Middle frontal gyrus (tissue), 1 donor: Measurements from ENCODE around the gene WNT3A.

ENCODE experiments used
- DNase-seq: peaks from one replicate; pipeline ENCODE4 v3.0.0-alpha.2; 2015; ENCODE audit warnings: low spot score; ENCODE audit errors: extremely low spot score

Gene WNT3A

DNA sequence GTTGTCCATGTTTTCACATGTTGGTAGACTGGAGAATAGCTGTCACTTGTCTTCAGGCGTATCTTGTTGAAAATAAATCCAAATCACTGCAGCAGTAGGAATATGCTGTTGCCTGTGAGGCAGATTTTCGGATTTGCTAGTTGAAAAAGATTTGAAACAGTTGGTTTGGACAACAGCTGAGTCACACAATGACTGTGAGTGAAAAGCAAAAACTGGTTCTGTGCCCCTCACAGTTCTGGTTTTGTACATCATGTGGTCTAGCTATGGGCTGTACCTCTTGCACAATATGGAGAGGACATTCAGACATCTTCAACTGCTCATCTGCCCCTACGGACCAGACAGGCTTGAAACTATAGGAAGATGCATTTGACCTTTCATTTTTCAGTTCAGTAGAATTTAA, 77.5 kb downstream of the WNT3A start:
- no peak for DNase-seq

DNA sequence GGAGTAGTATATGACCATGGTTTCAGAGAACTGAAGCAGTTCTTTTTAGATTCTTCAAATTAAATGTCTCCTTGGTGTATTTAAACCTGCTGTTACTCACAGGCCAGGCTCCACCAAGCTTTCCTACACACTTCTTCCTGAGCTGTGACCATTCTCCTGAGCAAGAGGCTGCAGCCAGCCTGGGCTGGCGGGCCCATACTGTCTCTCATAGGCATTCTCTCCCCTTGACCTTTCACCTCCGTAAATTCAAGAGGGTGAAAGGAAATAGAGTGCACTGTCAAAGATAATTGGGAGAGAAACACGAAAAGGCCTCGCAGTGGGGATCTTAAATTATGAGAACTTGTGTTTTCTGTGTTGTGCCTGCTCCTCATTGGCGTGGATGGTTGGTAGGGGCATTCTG, 78.0 kb downstream of the WNT3A start:
- no peak for DNase-seq

DNA sequence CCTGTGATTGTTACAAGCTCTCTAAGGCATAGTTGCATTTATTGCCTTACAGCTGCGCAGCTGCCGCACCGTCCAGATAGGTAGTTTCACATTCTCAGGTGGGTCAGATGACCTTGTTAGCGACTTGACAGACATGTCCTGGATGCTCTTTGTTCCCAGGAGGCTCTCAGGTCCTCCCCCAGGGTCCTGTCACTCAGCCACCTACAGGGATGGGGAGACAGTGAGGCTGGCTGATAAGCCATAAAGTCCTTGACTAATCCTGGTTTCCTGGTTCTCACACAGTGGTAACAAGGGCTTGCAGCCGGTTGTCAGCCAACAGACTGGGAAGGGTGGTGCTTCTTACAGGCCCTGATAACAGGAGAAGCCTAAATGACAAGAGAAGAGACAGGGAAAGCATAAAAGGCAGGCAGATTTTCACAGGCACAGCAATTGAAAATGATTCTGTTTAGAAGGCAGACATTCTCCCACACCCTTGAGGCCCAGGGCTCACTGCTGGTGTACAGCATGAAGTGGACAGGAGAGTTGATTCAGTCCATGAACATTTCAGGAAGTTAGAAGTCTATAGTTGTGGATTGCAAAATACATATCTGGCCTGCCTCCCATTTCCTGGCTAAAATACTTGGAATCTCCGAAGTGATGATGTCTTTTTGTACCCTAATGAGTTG, 78.6 kb downstream of the WNT3A start:
- no peak for DNase-seq

DNA sequence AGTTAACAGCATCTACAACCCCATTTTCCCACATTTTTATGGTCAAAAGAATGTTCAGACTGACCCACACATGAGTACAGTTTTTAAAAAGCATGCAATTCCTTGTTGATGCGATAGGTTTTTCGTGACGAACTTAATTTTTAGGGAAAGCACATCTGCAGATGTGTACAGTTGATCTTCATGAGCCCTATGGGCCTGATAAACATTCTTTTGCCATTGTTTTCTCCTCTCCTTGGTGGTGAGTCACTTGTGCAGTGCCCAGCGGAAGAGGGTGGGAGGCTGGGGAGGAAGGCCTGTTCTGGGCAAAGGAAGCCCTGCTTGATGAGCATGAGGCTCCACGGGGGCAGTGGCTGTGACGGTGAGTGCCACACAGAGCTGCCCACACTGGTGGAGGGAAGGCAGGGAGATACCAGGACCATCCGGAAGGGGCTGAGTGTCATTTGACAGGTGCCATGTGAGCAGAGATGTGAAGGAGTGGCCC, 81.0 kb downstream of the WNT3A start:
- no peak for DNase-seq

DNA sequence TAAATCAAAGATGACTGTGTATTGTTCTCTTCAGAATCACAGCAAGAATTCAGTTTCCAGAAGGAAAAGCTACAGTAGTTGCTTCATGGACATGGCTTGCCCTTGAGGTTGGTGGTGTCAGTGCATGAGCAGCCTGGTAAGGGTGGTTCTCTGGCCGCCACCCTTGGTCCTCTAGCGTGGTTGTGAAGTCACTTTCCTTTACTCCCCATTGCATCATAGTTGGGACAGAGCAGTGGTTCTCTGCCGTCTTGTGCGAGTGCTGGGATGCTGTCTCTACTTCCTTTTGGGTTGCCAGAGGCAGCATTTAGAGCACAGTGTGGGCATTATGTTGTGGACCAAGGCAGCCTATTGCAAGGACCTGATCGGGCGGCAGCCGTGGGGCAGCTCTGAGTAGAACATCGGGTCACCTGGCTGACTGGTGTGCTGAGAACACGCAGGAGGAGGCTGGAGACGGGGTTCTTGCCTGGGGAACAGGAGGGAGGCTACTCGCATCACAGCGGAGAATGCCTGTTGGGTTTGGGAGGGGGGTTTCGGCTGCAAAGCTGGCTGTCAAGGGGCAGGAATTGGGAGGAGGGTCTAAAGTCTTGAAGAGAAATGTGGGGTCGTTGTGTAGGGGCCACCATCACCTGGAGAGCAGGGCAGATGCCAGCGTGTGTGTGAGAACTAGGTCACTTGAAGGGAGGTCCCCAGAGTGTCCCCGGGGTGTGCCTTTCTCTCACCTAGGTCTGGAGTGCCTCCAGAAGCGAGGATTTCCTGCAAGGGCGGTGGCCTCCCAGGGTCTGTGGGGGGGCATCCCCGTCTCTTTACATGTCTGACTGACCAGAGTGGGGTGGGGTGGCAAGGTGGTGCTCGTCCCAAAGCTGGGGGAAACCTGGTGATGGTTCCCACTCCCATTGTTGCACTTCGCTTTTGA, 82.0 kb downstream of the WNT3A start:
- no peak for DNase-seq

DNA sequence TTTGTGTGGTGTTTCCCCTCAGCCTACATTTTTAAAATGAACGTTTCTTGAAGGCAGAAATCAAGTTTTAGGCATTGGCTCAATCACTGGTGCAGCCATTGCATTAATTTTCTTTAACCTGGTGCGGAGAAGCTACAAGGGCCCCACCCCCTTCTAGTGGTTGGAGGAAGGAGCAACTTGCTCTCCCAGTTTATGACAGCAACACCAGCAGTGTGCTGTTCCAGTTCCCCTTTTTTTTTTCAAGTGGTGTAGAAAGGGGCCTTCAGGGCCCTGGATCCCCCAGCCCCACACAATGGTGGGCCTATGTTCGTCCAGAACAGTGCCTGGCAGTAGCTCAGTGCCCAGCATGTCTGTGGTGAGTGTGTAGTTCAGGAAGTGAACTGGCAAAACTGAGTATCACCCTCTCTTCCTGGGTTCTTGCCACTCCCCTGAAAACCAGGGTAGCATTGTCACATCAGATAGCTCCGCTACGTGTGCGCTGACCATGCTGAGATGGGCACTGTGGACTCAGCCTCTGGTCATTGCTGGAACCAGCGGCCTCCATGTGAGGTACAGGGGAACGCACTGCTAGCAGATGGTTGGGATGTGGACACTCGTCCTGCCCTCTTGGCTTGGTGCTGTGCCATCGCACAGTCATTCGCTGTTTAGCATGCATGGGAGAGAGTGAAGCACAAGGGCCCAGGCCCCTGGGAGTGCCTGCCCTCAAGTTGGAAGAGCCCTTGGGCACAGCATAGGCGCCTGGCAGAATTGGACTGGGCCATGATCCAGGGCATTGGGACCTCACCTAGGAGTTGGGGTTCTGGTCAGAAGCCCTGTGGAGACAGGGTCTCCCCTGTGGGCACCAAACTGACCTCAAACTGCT, 83.0 kb downstream of the WNT3A start:
- no peak for DNase-seq

DNA sequence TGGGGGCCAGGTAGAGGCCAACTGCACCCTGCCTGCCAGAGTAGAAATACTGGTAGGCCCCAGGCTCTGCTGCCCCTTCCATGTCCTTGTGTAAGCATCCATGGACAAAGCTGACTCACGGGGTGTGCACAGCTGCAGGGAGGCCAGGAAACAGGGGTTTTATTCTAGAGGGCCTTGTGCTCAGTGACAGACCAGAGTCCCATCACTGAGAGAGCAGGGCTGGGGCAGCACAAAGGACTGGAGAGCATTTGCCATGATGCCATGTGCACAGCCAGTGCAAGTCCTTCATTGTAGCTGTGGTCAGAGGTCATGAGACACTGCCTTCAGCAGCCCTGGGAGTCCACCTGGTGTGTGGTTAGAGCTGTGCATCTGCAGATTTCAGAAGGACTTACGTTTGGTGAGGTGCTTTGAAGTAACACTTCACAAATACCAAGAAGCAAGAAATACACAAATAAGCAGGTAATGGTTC, 83.8 kb downstream of the WNT3A start:
- DNase-seq, result no peak

DNA sequence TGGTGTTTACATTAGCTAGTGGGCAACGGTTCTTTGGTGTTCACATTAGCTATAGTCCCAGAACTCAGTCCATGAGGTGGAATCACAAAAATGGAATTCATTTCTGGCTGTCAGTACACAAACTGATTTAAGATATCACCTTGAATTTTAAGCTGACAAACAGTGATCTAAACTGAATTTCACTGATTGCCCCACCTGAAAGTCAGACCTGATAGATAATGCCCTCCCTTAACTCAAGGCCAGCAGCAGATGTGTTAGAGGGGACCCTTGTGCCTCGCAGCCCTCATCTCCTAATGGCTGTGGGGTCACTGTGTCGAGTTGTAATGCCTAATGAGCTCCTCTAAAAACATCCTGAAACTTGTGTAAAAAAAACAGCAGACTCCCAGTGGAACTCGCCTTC, 84.3 kb downstream of the WNT3A start:
- DNase-seq, result no peak

DNA sequence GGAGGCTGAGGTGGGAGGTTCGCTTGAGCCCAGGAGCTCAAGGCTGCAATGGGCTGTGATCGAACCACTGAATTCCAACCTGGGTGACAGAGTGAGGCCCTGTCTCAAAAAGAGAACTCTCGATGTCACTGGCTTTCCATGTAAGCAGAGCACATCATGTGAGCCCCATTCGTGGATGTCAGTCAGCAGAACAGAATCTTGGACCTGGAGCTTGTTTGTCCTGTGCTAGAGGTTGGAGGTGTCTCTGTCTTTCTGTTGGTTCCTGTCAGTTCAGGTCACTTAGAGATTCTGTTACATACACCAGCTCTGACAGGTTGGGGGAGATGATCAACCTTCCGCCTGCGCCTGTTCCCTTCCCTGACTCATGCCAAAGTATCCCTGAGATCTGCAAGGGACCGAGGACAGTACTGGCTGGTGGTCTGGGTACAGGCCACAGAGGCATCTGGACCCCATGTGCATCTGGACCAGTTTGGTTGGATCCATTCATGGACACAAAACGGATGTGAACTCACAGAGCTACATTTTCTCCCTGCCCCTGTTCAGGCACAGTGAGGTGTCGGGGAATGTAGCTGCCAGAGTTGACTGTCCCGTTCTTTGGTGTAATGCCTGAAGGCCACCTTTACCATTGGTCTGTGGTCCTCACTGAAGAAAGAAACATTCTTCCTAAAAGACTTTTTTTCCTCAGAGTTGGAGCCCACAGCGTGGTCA, 85.7 kb downstream of the WNT3A start:
- DNase-seq, result no peak

DNA sequence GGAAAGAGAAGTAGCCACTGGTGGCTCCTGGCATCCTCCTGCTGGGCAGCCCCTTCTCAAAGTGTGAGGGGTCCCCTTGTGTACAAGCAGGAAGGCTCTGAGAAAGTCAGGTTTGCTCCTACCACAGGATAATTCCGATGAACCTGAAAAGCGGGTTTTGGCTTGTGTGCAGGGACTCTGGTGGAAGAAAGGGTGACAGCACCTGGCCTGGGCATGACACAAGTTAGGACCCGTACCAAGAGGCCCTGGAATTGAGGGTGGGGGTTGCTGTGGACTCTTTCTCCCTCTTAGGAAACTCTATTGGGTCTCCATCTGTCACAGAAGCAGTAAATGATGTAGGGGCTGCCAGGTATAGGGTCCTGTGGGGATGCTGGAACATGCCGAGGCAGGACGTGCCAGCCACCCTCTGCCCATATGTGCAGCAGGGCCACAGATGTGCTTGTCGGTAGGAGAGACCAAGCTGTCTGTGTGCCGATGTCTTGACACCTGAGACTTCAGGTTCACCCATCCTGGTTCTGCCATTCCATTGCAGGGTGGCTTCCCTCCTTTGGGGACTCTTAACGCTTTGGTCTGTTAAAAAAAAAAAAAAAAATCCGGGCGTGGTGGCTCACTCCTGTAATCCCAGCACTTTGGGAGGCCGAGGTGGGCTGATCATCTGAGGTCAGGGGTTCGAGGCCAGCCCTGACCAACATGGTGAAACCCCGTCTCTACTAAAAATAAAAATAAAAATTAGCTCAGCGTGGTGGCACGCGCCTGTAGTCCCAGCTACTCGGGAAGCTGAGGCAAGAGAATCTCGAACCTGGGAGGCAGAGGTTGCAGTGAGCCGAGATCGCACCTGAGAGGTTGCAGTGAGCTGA, 86.5 kb downstream of the WNT3A start:
- no peak for DNase-seq

DNA sequence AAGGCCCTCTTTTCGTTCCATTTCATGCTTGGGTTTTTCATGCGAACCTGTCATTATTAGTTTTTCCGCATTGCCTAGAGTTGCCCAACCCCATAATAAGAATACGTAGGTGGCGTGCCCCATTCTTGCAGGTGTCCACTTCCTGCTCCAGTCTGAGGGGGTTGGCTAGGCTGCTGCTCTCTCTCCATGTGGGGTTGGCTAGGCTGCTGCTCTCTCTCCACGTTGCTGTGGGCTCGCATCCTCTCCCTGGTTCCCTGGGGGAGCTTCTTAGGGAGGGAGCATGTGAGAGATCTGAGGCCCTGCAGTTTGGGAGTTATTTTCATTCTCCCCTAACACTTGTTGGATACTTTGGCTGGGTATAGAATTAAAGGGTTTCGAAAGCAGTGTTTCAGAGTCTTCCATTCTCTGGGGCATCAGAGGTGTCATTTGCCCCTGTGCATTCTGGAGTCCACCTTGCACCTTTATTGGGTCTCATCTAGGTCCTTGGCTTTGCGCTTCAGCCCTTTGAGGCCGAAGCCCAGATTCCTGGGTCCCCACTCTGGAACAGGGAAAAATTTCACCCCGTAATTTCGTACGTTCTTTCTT, 87.7 kb downstream of the WNT3A start:
- no peak for DNase-seq

DNA sequence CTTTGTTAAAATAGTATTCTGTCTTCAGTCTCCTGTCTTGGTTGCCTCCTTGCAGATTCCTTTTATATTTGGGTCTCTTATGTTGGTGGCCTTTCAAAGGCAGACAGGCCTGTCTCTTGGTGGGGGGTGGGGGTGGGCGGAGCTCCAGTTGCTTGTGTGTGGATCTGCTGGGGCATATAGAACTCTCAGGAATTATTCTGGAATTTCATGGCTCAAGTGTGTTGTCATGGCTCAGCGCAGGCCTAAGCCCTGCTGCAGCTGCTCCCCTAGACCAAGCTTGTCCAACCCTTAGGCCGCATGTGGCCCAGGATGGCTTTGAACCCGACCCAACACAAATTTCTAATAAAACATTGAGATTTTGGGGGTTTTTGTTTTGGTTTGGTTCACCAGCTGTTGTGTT, 88.4 kb downstream of the WNT3A start:
- no peak for DNase-seq

DNA sequence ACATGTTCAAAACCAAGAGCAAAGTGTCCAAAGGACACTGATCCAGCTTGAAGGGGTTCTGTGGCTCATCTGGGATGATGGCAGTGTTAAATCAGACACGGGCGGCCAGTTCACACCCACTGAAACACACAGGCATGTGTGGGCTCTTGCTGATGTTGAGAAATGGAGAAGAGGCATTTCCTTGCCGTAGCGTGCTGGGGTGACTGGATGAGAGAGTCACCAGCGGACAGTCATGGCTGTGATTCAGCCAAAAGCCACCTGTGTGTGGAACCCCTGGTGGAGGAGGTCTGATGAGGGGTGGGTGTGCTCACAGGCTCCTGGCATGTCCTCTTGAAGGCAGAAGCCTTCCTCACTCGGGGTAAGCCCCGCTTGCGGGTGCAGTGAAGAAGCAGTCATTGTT, 89.1 kb downstream of the WNT3A start:
- no peak for DNase-seq

DNA sequence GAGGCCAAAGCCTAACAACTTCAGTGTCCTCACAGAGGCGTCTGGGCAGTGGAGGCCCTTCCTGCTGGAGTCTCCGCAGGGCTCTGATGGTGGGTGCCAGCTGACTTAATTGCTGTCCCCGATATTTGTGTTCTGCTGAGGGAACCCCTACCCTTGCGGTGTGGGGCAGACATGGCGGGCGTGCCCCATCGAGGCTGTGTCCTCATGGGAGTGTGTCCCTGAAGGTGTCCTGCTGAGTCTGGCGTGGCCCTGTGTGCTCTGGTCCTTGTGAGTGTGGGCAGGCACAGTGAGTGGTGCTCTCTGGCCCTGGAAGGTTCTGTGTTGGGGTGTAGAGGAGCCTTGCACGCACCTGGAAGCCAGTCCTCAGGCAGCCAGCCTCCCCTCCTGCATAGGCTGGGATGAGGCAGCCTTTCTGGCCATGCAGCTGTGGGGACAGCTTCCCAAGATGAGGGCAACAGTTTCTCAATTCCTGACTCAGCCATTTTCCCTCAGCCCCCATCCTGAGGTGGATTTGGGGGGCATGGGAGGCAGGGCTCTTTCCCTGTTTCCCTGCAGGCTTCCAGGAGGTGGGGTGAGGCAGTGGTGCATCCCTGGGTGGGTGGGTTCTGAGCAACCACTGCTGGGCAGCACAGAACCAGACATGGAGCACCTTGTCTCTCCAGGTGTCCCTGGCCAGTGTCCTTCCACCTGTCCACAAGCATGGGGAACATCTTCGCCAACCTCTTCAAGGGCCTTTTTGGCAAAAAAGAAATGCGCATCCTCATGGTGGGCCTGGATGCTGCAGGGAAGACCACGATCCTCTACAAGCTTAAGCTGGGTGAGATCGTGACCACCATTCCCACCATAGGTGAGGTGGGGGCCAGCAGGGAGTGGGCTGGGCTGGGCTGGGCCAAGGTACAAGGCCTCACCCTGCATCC, 89.9 kb downstream of the WNT3A start:
- no peak for DNase-seq

DNA sequence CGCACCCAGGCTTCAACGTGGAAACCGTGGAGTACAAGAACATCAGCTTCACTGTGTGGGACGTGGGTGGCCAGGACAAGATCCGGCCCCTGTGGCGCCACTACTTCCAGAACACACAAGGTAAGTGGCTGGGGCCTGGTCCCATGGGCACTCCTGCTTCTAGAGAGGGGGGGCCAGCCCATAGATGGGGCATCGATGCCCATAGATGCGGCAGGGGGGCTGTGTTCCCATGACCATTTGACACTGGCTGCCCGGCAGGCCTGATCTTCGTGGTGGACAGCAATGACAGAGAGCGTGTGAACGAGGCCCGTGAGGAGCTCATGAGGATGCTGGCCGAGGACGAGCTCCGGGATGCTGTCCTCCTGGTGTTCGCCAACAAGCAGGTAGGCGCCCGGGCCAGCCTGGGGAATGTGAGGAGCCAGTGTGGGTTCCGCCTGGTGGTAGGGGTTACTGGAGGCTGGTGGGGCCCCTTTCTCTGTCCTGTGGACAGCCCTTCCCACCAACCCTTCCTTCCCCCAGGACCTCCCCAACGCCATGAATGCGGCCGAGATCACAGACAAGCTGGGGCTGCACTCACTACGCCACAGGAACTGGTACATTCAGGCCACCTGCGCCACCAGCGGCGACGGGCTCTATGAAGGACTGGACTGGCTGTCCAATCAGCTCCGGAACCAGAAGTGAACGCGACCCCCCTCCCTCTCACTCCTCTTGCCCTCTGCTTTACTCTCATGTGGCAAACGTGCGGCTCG, 90.7 kb downstream of the WNT3A start:
- DNase-seq, result no peak

DNA sequence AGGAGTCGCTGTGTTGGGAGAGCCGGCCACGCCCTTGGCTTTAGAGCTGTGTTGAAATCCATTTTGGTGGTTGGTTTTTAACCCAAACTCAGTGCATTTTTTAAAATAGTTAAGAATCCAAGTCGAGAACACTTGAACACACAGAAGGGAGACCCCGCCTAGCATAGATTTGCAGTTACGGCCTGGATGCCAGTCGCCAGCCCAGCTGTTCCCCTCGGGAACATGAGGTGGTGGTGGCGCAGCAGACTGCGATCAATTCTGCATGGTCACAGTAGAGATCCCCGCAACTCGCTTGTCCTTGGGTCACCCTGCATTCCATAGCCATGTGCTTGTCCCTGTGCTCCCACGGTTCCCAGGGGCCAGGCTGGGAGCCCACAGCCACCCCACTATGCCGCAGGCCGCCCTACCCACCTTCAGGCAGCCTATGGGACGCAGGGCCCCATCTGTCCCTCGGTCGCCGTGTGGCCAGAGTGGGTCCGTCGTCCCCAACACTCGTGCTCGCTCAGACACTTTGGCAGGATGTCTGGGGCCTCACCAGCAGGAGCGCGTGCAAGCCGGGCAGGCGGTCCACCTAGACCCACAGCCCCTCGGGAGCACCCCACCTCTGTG, 91.6 kb downstream of the WNT3A start:
- DNase-seq, result no peak

DNA sequence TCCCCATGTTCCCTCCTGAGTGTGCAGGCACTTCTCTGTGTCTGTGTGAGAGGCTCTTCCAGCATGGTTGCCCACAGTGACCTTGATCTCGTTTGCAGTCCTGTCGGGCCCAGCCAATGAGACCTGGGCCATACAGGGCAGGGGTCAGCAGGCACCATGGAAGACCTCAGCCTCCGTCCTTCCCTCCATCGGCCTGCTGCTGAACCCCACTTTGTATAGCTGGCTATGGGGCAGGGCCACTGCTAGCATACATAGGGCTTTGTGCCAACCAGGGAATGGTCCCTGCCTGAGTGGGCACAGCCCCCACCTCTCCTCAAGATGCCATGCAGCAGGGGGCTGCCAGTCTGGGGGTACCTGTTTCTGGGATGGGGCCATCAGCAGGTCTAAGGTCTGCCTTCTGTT, 92.5 kb downstream of the WNT3A start:
- no peak for DNase-seq
